Right lobe of liver (tissue), 6 donors: ENCODE data around the gene MX1. TPM values are rescaled to one million over a fixed set of nuclear protein-coding genes. Genes with fewer than 3 reads are reported as not detected.

Source experiments
- ATAC-seq, 4 donors: fragments of 200-7000 bp; cut with Tn5 transposase; one replicate each; pipeline ENCODE4 v1.9.1; 2020; ENCODE audit warnings: mild to moderate bottlenecking in 4 of 4, moderate library complexity in 4 of 4
- DNase-seq, 3 donors: peaks; one replicate each; pipeline ENCODE4 v3.0.0-alpha.2; 2020
- H3K27ac ChIP-seq, 3 donors: fragments of 200-600 bp; one replicate each; pipeline ENCODE4 v1.8.0; 2022
- H3K27me3 ChIP-seq, 2 donors: fragments of 200-600 bp; one replicate each; pipeline ENCODE4 v1.8.0; 2022
- H3K36me3 ChIP-seq, 4 donors: fragments of 200-600 bp; sonication (generic) in 1 of 4; one replicate each; pipeline versions ENCODE4 v1.5.1 to v1.8.0; 2017 to 2022; ENCODE audit warnings: control low read depth in 1 of 4
- H3K4me1 ChIP-seq, 4 donors: fragments of 200-600 bp; sonication (generic) in 1 of 4; one replicate each; pipeline versions ENCODE4 v1.5.1 to v1.8.0; 2017 to 2022; ENCODE audit warnings: control low read depth in 1 of 4
- H3K4me3 ChIP-seq, 3 donors: fragments of 200-600 bp; one replicate each; pipeline ENCODE4 v1.8.0; 2022
- H3K9me3 ChIP-seq, 4 donors: fragments of 200-600 bp; sonication (generic) in 1 of 4; one replicate each; pipeline versions ENCODE4 v1.5.1 to v1.8.0; 2017 to 2022; ENCODE audit warnings: control low read depth in 1 of 4
- POLR2A ChIP-seq: fragments of 450-650 bp; IDR thresholded peaks from one replicate; pipeline ENCODE4 v1.6.1; 2017; ENCODE audit warnings: antibody characterized with exemption, mild to moderate bottlenecking
- WGBS: methylation state at CpG from one replicate; pipeline ENCODE4 v1.1.6; 2018; ENCODE audit warnings: low coverage, low lambda C conversion rate; ENCODE audit not compliant: insufficient coverage; ENCODE audit errors: missing lambda C conversion rate; 5-methylcytosine and 5-hydroxymethylcytosine counted together
- intact Hi-C, 2 donors: fragments of 100-400 bp; cut with DNase I; formaldehyde crosslinking; loops; one replicate each; pipeline versions ENCODE4 v1.11.2 to v1.14.1; 2022
- total RNA-seq, 6 experiments: library from RNA; depleted of rRNA in 2 of 6; stranded (reverse); fragments of >200 nt in 2 of 6; fragmentation: NEBNext Ultra II Directional in 3 of 6; extraction: Animal tissue kit (Norgen Biotek cat#: 25700) in 3 of 6; gene quantifications; one replicate each; pipeline versions ENCODE4 v1.1.0 to v1.2.4, GENCODE V29; 2016 to 2023
- TF ChIP-seq, protein P1 (sequence below), 4 donors: fragments of 200-600 bp in 3 of 4; fragments of 450-650 bp in 1 of 4; IDR thresholded peaks; one replicate each; pipeline versions ENCODE4 v1.5.1 to v1.8.0; 2016 to 2022; ENCODE audit warnings: antibody characterized with exemption in 4 of 4, mild to moderate bottlenecking in 2 of 4
- donor health status: DM: no; HTN: yes; CAD: no.
- donor health status: DM: no; HTN: no; CAD: no.
- donor health status: DM: no; HTN: no; CAD: no.
- donor health status: DM: no; HTN: yes; CAD: no.
- donor health status: DM: no; HTN: yes; CAD: no.

The MX1 gene
- total RNA-seq, 6 experiments from 2014 or later: 6.1 to 25.4 (median 10.5) TPM

DNA sequence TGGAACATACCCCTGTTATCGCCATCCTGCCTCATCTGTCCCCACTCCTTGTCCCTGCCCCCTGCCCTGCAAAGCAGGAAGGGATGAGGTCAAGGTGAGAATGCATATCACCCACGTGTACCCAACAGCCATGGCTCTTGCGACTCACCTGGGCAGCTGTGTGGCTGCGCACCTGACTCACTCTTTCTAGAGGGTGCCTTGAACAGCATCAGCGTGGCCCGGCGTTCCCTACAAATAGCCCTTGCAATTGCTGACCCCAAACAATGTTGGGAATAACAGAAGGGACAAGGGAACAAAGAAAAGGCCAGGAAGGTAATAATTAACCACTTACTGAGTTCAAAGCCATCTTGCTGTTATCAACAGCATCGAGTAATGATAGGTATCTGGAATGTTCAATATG, 71.7 kb downstream of the MX1 start:
- TF ChIP-seq POLR2A: no peak
- TF ChIP-seq, protein P1, sequence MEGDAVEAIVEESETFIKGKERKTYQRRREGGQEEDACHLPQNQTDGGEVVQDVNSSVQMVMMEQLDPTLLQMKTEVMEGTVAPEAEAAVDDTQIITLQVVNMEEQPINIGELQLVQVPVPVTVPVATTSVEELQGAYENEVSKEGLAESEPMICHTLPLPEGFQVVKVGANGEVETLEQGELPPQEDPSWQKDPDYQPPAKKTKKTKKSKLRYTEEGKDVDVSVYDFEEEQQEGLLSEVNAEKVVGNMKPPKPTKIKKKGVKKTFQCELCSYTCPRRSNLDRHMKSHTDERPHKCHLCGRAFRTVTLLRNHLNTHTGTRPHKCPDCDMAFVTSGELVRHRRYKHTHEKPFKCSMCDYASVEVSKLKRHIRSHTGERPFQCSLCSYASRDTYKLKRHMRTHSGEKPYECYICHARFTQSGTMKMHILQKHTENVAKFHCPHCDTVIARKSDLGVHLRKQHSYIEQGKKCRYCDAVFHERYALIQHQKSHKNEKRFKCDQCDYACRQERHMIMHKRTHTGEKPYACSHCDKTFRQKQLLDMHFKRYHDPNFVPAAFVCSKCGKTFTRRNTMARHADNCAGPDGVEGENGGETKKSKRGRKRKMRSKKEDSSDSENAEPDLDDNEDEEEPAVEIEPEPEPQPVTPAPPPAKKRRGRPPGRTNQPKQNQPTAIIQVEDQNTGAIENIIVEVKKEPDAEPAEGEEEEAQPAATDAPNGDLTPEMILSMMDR (IDR thresholded peaks at IDR 0.05): no peak
- Histone ChIP-seq H3K4me3 (no peak overlapping the region), H3K36me3 (peaks cover 0 to 15% (median 6%) of the 10 kb centered on the region in 4 donors), H3K9me3 (no peaks in the 10 kb centered on the region), H3K27ac (peak overlapping the region in 1 of 3 donors; percentile 52), H3K27me3 (no peaks in the 10 kb centered on the region), H3K4me1 (peaks cover 0 to 47% (median 19%) of the 10 kb centered on the region in 4 donors)
- peak in 1 of 4 donors; percentile 11 for ATAC-seq
- intact Hi-C loops: no loop called here
- no peak for DNase-seq
- WGBS: 64% methylated on average over 7 of the region's 8 CpGs

DNA sequence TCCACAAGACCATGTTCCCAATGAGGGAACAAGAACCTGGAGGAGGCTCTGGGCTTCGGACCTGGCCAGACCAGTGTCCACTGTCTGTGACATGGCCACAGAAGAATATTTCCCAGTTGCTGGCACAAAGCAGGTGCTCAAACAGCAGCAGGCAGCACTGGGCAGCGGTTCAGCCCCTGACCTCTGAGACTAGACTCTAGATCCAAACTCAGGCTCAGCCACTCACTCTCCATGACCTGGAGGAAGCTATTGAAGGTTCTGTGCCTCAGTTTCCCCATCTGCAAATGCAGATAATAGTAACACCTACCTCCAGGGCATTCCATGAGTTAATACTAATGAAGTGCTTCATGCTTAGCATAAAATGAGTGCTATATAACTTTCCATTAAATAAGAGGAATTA, 73.9 kb downstream of the MX1 start:
- intact Hi-C loops: no loop called here
- no peaks in the 10 kb centered on the region for H3K27me3 ChIP-seq
- TF ChIP-seq, protein P1 (IDR thresholded peaks at IDR 0.05): no peak
- no peak for TF ChIP-seq POLR2A
- H3K4me1 ChIP-seq: peaks cover 0 to 47% (median 19%) of the 10 kb centered on the region in 4 donors
- H3K4me3 ChIP-seq: no peak overlapping the region
- no peaks in the 10 kb centered on the region for H3K9me3 ChIP-seq
- WGBS: 33% methylated on average over 2 of the region's 2 CpGs
- no peaks in the 10 kb centered on the region for H3K36me3 ChIP-seq
- ATAC-seq (peak; percentile 16 to 75 (median 68)), DNase-seq (peak; percentile 49 to 81 (median 81))
- H3K27ac ChIP-seq: peak overlapping the region in 2 of 3 donors; percentile 76 to 88

DNA sequence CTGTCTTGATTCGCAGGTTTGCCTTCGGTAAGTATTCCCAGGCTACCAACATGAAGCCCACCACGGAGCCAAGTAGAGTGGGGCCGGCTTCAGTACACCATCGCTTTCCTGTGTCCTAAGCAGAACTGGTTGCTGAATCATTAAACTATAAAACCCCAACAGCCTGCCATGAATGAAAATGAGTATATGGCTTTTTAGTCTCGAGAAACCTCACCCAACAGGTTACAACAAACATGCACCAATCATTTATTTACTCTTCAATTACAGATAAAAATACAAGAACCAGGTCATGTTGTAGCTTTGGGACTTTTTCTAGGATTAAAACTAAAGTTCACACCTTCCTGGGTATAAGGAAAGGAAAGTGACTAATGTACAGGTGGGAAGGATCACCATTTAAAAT, 74.3 kb downstream of the MX1 start:
- H3K4me1 ChIP-seq: peaks cover 0 to 47% (median 19%) of the 10 kb centered on the region in 4 donors
- intact Hi-C loops: no loop called here
- TF ChIP-seq, protein P1 (IDR thresholded peaks at IDR 0.05): no peak
- TF ChIP-seq POLR2A: no peak
- ATAC-seq (peak in 1 of 4 donors; percentile 11), DNase-seq (no peak)
- no peaks in the 10 kb centered on the region for H3K36me3 ChIP-seq
- WGBS: 50% methylated on average over 5 of the region's 6 CpGs
- H3K27me3 ChIP-seq: no peaks in the 10 kb centered on the region
- H3K27ac ChIP-seq: peak overlapping the region; percentile 57 to 88 (median 76)
- peak overlapping the region in 1 of 3 donors; percentile 0 for H3K4me3 ChIP-seq
- no peaks in the 10 kb centered on the region for H3K9me3 ChIP-seq

DNA sequence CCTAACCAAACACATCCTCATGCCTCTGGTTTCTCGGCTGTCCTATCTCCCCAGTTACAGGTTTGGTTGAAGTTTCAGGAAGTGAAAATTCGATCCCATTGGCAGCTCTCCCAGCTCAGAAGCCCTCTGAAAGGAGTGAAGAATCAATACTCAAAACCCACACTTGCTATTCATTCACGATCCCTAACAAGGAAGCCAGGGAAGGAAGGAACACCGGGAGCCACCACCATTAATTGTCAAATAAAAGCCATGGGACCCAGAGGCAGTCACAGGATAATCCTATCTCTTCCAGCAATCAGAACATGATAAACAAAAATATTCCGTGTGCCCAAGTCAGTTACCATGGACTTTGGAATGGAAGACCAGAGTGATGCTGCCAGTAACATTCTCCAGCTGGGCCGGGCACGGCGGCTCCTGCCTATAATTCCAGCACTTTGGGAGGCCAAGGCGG, 74.9 kb downstream of the MX1 start:
- DNase-seq (peak; percentile 49 to 74 (median 70)), ATAC-seq (peak; percentile 65 to 87 (median 78))
- 9% methylated on average over 8 of the region's 9 CpGs for WGBS
- intact Hi-C loops: no loop called here
- peak overlapping the region; percentile 57 to 88 (median 76) for H3K27ac ChIP-seq
- no peaks in the 10 kb centered on the region for H3K36me3 ChIP-seq
- H3K27me3 ChIP-seq: no peaks in the 10 kb centered on the region
- H3K4me3 ChIP-seq: peak overlapping the region in 1 of 3 donors; percentile 0
- peaks cover 0 to 47% (median 20%) of the 10 kb centered on the region in 4 donors for H3K4me1 ChIP-seq
- no peaks in the 10 kb centered on the region for H3K9me3 ChIP-seq
- TF ChIP-seq, protein P1 (IDR thresholded peaks at IDR 0.05): no peak
- no peak for TF ChIP-seq POLR2A
